Epithelial cell of prostate (primary cell): Measurements from ENCODE around the gene KLK6.
A peak's percentile ranks its signal among the peaks of the same experiment; 100 is the strongest.

Experiments used
- DNase-seq: peaks from one replicate; pipeline ENCODE4 v3.0.0-alpha.2; 2011; ENCODE audit warnings: low read depth, low spot score
- H3K27ac ChIP-seq: fragments of 450-650 bp; 2 replicates; pipeline ENCODE4 v1.5.1; 2017; ENCODE audit warnings: mild to moderate bottlenecking

The KLK6 gene

DNA sequence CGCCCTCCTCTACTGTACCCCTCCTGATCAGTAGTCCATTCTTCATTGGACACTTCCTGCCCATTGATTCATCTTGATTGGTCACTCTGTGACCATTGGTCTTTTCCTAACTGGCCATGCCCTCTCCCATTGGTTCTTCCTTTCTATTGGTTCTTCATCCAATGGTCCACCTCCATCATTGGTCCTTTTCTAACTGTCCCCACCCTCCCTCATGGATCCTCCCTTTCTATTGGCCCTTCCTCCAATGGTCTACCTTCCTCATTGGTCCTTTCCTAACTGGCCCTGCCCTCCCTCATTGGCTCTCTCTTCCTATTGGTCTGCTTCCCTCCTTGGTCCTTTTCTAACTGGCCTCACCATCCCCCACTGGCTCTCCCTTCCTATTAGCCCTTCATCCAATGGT, 7.1 kb downstream of the KLK6 start:
- no peak for DNase-seq
- no peak overlapping the region for H3K27ac ChIP-seq

GRCh38 chr19:50959731-50960500, 9.5 kb downstream of the KLK6 start:
- no peak for DNase-seq
- no peak overlapping the region for H3K27ac ChIP-seq

- no peak for DNase-seq
- H3K27ac ChIP-seq = no peak overlapping the region
These were observed 11.8 kb downstream of the KLK6 start for GRCh38 chr19:50957587-50957986.

DNA sequence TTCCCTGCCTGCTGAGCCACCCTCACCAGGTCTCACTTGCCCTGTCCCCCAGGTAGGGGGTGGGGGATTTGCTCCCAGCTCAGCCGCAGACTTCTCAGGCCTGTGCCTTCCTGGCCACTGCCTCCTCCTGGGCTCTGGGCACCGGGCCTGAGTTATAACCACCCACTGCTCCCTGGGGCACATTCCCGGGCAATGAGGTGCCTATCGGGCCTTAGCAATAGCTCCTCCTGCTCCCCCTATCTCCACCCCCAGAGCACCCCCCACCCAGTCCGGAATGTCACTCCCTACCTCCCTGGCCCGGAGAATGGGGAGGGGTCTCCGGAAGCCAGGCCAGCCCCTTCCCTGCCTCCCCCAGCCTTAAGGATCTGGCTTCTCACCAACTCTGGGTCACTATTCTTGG, 16.5 kb downstream of the KLK6 start, which contains the start of gene KLK5:
Gene KLK5, minus strand, starts transcription at position 129 of the 400 bp plus-strand sequence. CDS start 381 bp downstream, outside the sequence.
- DNase-seq = no peak
- H3K27ac ChIP-seq = peak within 1 kb of the TSS; percentile 69

GRCh38 chr19:50949861-50950260, 19.5 kb downstream of the KLK6 start:
- no peak for DNase-seq

GRCh38 chr19:50947123-50947522, 22.3 kb downstream of the KLK6 start:
- no peak overlapping the region for H3K27ac ChIP-seq
- no peak for DNase-seq

More at GRCh38 chr19:50949861-50950260, 19.5 kb downstream of the KLK6 start:
- H3K27ac ChIP-seq = no peak overlapping the region

DNA sequence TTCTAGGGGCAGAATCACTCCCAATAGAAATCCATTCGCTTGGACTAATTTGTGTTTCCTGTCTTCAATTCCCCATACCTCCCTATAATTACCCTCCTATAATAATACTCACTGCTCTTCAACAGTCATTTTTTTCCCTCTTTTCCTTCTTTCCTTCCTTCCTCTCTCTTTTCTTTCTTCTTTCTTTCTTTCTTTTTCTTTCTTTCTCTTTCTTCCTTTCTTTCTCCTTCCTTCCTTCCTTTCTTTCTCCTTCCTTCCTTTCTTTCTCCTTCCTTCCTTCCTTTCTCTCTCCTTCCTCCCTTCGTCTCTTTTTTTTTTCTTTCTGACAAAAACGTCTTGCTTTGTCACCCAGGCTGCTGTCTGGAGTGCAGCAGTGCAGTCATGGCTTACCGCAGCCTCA, 24.6 kb downstream of the KLK6 start:
- no peak for DNase-seq
- H3K27ac ChIP-seq = peak overlapping the region; percentile 87

DNA sequence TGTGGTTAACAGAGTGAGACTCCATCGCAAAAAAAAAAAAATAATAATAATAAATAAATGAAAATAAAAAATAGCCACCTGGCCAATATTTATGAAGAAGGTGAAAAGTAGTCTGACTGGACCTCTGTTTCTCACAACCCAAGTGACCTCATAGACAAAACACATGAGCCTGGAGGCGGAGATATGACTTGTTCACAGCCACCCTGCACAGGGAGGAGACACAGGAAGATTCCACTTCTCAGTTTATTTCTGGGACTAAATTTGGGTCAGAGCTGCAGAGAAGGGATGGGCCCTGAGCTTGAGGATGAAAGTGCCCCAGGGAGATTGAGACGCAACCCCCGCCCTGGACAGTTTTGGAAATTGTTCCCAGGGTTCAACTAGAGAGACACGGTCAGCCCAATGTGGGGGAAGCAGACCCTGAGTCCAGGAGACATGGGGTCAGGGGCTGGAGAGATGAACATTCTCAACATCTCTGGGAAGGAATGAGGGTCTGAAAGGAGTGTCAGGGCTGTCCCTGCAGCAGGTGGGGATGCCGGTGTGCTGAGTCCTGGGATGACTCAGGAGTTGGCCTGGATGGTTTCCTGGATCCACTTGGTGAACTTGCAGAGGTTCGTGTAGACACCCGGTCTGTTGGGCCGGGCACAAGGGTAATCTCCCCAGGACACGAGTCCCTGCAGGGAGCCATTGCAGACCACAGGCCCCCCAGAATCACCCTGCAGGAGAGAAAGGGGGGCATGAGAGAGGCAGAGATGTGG, 26.1 kb downstream of the KLK6 start:
- DNase-seq = no peak
- H3K27ac ChIP-seq = peak overlapping the region; percentile 87

DNA sequence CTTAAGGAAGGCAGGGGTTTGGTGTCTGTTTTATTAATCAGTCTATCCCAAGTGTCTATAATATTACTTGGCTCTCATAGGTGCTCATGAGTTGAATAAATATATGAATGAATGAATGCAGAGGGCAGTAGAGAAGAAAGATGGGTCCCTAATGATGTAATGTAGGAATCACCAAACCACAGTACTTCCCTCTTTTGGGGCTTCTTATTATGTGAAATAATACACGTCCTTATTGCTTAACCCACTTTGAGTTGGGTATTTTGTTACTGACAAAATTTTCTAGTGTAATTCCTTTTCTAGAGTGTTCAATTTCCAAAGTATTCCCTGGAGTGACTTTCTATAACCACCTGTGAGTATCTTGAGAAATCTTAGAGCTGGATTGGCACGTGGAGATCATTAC, 29.8 kb downstream of the KLK6 start:
- no peak overlapping the region for H3K27ac ChIP-seq
- DNase-seq = no peak

- DNase-seq = peak; percentile 84
- peak overlapping the region; percentile 96 for H3K27ac ChIP-seq
These were observed 35.8 kb downstream of the KLK6 start for GRCh38 chr19:50933640-50934039.

DNA sequence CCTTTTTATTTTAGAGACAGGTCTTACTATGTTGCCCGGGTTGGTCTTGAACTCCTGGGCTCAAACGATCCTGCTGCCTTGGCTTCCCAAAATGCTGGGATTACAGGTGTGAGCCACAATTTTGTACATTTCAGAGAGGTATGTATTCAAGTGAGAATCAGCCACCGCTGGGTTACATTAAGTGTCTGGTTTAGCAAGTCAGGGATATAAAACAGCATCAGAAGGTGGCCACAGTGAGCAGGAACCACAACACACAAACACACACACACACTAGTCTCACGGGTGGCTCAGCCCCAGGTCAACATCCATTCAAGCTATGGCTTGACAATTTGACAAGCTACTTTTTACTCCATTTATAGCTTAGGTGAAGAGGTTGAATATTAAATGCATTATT, 36.7 kb downstream of the KLK6 start:
- H3K27ac ChIP-seq = peak overlapping the region; percentile 96
- DNase-seq = no peak

- peak; percentile 99 for DNase-seq
- H3K27ac ChIP-seq = peak overlapping the region; percentile 96
These were observed 37.2 kb downstream of the KLK6 start for GRCh38 chr19:50932018-50932689.

GRCh38 chr19:50931023-50931422, 38.4 kb downstream of the KLK6 start:
- H3K27ac ChIP-seq = peak overlapping the region; percentile 96
- no peak for DNase-seq

DNA sequence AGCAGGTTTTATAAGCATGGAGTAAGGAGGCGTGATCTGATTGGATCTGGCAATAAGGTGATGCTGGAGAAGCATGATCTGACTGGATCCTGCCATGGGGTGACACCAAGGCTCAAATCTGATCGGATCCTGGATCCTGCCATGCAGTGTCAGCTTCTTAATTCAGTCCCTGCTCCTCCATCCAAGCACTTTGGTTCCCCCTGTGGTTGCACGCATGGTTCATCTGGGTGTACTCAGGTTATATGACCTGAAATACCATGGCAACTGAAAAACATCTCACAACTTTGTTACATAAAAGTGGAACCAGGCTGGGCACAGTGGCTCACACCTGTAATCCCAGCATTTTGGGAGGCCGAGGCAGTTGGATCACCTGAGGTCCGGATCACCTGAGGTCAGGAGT, 40.6 kb downstream of the KLK6 start:
- no peak for DNase-seq
- H3K27ac ChIP-seq = no peak overlapping the region

- DNase-seq = no peak
- peak overlapping the region; percentile 49 for H3K27ac ChIP-seq
These were observed 43.2 kb downstream of the KLK6 start for GRCh38 chr19:50926144-50926543.

- peak overlapping the region; percentile 49 for H3K27ac ChIP-seq
These were observed 43.7 kb downstream of the KLK6 start for GRCh38 chr19:50925734-50926133.

DNA sequence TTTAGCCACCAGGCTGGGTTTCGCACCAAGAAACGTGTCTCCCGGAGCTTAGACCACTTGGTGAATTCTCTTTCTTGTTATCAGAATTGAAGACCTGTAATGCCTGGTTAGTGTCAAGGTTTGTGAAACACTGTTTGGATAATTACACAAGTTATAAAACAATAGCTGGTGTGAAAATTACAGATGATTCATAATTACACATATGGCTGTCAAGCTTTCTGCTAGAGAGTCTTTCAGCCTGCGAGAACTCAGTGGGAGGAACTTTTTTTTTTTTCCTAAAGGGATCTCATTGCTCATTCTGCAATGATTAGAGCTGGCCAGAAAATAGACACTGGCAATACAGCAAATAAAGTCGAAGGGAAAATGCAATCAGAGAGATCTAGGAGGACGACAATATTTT, 44.8 kb downstream of the KLK6 start:
- no peak for DNase-seq
- H3K27ac ChIP-seq = peak overlapping the region; percentile 49

More at GRCh38 chr19:50925734-50926133, 43.7 kb downstream of the KLK6 start:
- DNase-seq = no peak

DNA sequence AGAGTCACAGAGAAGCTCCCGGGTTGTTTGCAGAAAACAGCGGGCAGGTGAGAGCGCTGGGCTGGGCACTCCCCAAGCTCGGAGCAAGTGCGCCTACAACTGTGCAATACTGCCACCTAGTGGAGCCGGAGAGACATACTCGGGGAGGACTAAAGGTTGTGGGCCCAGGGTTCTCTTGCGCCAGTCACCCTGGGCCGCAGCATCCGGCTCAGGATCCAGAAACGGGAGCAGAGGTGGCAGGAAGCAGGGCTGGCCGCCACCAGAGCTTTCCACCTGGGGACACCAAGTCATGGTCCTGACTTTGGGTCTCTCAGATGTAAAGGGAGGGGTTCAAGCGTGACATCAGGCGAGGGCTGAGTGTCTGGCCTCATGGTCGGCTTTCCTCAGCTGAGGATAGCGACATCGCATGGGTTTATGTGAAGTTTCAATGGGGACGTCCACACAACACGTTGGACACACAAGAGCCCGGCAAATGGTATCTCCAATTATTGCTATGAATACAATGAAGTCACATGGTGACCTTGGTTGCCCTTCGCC, 47.0 kb downstream of the KLK6 start:
- DNase-seq = no peak
- no peak overlapping the region for H3K27ac ChIP-seq

- no peak for DNase-seq
- H3K27ac ChIP-seq = no peak overlapping the region
These were observed 47.7 kb downstream of the KLK6 start for GRCh38 chr19:50921426-50922316.

DNA sequence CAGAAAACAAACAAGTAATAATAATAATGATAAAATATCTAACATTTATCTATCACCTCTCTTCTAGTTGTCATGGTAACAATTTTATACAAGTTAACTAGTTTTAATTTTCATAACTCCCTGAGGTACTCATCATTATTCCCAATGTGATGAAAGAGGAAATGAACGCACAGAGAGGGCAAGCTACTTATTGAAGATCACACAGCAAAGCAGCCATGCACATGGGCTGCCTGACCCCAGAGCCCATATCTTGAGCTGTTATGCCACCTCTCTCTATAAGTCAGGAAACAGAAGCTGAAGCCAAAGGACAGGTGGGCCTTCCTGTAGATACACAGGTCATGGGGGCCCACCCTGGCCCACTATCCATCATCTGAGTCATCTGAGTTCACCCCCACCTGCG, 53.3 kb downstream of the KLK6 start:
- DNase-seq = no peak

More for the DNA sequence above, 53.3 kb downstream of the KLK6 start:
- H3K27ac ChIP-seq = no peak overlapping the region
